Myocyte (in vitro differentiated cells): Measurements from ENCODE around the gene TMEM120B. TPM values are rescaled to one million over a fixed set of nuclear protein-coding genes. Genes with fewer than 3 reads are reported as not detected.
A peak's percentile ranks its signal among the peaks of the same experiment; 100 is the strongest.
"Not testable (repeated sequence)": the region's sequence is repeated elsewhere in the genome, so short reads cannot be mapped to it uniquely, and the experiment has no call there.

Source experiments
- DNase-seq: peaks from one replicate; pipeline ENCODE4 v3.0.0-alpha.2; 2012; ENCODE audit warnings: low read depth
- total RNA-seq: library from RNA; depleted of rRNA; stranded (reverse); fragments of >200 nt; gene quantifications from 2 replicates; pipeline ENCODE4 v1.2.3, GENCODE V29; 2014

Gene TMEM120B
- total RNA-seq, 1 donor from 2014 or later, result 25.2 TPM

DNA sequence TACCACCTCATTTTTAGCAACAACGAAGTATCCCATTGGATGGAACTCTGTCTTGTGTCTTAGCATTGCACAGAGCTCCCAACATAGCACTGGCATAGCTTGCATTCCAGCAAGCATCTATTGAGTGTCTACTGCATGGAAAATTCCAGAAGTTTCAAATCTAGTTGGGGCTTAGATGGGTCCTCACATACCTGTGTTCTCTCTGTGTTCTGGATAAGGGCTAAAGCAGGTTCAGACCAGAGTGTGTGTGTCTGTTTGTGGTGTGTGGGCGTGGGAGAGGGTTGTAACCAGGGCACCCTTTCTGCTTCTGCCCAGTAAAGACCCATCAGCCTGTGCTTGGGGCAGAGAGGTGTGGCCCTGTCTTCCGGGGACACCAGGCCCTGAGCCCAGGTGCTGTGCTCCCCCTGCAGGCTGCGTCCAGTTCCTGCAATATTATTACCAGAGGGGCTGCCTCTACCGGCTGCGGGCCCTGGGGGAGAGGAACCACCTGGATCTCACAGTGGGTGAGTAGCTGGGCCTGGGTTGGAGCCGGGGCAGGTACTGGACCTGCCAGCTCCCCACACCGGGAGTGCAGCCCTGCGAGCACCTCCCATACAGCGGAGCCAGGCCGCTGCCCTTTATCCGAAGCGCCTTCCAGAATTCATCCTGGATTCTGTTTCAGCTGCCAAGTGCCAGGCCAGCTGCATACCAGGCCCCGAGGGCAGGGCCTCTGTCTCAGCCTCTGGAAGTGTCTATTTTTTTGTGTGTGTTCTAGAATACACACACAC, 60.6 kb downstream of the TMEM120B start:
- DNase-seq, result peak; percentile 62

DNA sequence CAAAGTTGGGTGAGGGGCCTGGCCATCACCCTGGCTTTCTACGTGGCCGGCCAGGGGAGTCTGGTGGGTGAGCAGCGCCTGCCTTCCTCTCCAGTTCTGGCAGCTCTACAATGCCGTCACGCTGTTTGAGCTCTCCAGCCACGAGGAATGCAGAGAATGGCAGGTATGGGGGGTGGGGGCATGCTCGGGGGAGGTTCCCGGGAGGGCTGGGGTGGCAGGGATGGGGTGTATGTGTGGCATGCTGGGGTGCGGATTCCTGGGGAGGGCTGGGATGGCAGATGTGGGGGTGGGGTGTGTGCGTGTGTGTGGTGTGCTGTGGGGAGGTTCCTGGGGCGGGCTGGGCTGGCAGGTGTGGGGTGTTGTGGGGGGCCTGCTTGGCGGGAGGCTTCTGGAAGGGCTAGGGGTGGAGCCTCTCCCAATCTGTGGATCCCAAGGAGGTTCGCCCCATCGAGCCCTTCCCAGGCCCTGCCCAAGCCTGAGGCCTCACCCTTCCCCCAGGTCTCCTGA, 62.5 kb downstream of the TMEM120B start:
- no peak for DNase-seq

DNA sequence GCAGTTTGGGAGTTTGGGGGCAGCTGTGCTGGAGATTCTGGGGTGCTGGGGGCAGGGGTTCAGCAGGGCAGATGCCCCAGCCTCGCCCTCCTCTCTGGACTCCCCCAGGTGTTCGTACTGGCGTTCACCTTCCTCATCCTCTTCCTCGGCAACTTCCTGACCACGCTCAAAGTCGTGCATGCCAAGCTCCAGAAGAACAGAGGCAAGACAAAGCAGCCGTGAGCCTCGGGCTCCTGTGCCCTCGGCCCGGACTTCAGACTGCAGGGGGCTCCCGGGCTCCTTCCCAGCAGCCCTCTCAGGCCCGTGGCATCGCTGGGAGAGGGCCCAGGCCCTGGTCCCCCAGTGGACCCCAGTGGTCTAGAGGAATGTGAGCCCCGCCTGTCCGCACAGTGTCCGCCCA, 62.9 kb downstream of the TMEM120B start:
- DNase-seq, result no peak

DNA sequence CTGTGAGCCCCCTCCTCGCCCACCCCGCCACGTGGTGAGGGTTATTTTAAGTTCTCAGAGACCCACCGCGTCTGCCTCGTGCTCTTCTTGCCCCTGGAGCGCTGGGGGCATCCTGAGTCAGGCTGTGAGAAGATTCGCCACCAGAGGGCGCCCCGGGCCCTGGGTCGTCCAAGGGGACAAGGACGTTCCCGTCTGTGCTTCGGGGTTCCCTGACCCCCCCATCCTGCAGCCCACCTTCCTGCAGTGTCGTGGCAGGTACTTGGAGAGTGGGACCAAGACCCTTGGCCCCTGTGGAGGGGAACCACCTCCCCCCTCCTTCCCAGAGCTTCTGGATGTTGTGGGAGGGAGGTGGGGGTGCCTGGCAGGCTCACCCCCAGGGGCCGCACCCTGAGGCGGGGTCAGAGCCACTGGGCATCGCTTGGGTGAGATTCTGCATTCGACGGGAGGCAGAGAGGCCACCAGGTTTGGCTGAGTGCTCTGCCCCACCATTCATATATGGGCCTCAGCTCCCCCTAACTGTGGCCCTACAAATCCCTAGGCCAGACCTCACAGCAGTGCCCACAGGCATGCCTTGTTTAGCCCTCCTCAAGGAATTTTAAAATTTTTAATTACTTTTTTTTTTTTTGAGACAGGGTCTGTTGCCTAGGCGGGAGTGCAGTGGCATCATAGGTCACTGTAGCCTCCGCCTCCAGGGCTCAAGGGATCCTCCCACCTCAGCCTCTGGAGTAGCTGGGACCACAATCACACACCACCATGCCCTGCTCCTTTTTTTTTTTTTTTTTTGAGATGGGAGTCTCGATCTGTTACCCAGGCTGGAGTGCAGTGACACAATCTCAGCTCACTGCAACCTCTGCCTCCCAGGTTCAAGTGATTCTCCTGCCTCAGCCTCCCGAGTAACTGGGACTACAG, 63.9 kb downstream of the TMEM120B start:
- DNase-seq, result peak; percentile 64

DNA sequence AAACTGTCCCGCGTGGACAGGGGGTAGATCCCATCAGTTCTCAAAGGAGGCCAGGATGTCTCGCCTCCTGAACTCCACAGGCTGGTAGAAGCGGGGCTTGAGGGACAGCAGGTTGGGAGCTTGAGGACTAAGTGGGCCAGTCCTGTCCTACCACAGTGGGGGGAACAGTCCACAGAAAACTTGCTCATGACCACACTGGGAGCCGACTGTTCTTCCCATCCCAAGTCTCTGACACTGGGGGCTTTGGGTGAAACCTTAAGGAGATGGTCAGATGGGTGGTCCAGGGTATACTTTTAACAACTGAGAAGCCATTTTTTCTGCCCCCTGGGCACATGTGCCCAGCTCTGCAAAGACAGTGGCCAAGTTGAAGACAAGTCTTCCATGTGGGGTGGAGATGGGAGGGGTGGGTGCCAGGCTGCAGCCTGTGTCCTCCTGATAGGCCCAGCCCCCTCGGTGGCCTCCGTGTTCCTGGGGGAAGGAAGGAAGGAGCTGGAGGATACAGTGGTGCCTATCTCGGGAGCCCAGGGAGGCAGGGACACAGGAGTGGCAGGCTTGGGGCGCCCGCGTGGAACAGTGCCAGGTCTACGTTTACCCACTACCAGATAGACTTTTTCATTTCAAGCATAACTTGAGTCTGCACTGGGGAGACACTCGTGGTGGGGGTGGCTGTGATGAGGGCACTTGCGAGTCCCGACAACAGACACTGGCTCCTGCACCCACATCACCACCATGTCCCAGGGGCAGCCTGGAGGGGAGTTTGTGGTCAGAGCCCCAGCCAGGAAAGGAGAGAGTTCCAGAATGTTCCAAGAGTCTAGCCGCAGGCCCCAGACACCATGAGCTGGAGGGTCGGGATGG, 66.2 kb downstream of the TMEM120B start:
- no peak for DNase-seq

DNA sequence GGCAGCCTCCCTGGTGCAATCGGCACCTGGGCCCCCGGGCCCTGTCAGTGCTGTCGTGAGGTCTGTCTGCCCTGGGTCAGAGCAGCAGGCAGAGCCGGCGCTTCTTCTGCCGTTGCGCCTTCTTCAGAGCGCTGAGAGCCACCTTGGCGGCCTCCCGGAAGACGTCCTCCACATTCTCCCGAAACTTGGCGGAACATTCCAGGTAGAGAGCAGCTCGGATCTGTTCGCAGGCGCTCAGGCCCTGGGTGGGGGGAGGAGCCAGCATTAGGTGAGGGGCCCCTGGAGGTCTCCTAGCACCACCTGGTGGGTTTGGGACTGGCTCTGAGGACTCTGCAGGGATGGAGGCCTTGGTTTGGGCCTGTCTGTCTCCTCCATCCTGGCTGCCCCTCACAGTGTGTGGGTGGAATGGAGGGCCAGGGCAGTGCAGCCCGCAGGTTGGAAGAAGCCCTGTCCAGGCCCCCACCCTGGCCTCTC, 66.9 kb downstream of the TMEM120B start:
- DNase-seq, result no peak

DNA sequence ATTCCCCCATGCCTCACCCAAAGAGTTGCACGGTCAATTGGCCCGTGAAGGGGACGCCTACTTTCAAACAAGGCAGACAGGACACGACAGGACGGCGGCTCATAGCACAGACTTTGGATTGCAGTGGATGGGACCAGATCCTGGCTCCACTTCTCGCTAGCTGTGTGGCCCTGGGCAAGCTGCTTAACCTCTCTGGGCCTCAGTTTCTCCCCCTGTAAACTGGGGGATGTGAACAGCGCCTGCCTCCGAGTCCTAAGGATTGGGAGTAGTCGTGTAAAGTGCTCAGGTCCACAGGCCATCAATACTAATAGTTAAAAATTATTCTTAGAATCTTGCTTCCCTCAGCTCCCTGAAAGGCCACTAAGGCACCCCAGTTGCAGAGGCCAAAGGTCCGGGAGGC, 67.9 kb downstream of the TMEM120B start:
- no peak for DNase-seq

DNA sequence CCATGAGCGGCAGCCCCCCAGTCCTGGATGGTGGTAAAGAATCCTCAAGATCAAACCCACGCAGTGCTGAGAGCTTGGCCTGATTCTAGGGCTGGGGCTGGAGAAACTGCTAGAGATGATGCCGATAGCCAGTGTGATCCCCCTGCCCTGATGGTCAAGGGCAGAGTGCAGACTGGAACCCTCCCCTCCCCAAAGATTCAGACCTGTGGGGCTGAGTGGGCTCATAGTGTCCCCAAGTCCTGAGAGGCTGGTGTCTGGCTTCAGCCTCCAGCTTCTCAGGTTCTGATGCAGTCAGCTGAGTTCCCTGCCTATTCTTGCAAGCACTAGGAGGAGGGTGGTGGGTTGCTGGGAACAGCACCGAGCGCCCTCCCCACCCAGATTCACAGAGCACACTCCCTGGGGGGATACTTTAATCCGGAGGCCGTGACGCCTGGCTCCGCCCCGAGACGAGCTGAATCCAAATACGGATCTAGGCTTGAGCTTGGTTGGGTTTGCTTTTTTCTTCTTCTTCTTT, 69.0 kb downstream of the TMEM120B start:
- no peak for DNase-seq

DNA sequence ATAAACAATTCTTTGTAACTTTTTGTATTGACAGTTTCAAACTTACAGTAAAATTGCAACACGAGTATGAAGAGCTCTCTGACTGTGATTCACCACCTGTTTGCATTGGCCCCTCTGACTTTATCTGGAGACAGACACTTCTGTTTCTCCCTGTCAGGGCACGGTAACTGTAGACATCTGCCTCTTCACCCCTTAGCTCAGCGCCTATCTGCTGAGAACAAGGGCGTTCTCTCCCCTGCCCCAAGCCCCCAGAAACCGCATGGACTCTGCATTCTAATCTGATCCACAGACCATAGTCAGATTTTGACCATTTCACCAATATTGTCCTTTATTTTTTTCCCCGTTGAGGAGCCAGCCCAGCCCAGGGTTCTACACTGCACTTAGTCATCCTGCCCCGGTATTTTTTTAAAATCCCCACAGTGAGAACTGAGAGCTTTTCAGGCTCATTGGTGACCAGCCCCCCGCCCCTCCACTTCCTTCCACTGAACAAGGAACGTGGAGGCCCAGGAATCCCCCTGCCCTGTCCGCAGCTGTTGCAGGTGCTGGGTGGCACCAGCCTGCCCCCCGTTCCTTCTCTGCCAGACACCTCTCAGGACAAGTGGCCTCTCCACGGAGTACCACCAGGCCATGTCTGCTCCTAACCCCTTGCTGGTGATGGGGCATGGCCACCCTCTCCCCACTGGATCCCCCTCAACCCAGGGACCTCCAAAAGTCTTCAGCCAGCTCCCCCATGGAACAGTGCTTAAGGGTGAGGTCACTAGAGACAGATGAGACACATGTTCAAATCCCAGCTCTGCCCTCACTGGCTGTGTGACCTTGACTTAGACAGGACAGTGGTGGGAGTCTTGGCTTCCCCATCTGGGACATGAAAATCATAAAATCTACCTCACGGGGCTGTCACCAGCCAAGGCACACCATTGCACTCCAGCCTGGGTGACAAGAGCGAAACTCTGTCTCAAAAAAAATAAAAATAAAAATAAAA, 69.7 kb downstream of the TMEM120B start:
- peak; percentile 50 for DNase-seq

DNA sequence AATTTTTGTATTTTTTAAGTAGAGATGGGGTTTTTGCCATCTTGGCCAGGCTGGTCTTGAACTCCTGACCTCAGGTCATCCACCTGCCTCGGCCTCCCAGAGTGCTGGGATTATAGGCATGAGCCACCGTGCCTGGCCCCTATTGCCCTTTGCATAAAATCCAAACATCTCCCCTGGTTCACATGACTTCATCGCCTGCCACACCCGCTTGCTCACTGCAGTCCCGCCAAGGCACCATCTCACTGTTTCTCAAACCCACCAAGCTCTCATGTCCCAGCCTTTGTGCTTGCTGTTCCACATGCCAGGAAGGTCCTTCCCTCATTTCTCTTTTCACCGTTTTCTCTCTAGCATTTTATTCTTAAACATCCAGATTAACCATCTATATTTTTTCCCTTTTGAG, 71.2 kb downstream of the TMEM120B start:
- no peak for DNase-seq

DNA sequence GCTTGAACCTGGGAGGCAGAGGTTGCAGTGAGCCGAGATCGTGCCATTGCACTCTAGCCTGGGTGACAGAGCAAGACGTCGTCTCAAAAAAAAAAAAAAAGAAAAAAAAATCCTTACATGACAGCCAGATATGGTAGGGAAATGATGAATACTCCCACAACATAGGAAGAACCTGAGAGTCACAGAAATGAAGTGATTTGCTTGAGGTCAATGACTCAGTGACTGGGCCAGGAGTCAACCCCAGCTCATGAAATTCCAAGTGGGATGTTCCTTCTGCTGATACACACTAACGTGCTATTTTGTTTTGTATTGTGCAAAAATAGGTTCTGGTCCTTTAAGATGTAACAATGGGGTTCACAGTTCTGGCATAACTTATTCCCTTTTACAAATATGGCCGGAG, 71.9 kb downstream of the TMEM120B start:
- peak; percentile 68 for DNase-seq

DNA sequence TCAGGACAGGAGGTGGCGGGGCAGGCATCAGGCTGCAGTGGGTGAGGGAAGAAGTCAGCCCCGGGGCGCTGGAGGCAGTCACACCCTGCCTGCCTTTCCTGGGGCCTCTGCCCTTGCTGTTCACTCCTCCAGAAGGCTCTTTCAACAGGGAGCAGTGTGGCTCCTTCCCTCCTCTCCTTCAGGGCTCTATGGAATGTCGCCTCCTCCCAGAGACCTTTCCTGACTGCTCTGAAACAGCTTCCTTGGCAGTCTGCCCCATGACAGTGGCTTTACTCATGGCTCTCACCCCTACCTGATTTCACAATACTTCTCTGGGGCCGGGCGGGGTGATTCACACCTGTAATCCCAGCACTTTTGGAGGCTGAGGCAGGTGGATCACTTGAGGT, 73.9 kb downstream of the TMEM120B start:
- DNase-seq, result peak; percentile 64

DNA sequence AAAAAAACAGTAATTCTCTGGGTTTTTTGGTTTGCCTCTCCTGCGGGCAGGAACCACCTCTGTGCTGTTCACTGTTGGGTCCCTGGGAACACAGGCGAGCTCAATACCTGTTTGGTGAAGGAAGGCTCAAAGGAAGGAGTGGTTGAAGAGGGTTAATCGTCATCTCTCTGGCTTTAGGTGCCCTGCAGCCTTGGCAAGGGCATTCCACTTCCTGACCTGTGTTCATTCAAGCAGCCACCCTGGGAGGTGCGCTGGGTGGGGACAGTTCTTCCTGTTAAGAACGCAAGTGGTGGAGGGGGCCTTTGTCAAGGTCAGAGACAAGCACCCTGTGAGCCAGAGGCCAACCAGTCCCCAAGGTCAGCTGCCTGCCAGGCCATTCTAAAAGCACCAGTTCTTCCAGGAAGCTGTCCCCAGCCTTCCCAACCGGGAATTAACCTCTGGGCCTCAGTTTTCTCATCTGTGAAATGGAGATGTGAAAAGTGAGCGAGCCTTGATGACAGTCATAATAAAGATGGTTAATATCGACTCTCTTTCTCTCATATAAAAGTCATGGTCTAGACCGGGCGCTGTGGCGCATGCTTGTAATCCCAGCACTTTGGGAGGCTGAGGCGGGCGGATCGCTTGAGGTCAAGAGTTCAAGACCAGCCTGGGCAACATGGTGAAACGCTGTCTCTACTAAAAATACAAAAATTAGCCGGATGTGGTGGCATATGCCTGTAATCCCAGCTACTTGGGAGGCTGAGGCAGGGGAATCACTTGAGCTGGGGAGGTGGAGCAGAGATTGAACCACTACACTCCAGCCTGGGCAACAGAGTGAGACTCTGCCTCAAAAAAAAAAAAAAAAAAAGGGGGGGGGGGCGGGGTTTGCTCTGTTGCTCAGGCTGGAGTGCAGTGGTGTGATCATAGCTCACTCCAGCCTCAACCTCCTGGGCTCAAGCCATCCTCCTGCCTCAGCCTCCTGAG, 74.8 kb downstream of the TMEM120B start:
- DNase-seq, result no peak

DNA sequence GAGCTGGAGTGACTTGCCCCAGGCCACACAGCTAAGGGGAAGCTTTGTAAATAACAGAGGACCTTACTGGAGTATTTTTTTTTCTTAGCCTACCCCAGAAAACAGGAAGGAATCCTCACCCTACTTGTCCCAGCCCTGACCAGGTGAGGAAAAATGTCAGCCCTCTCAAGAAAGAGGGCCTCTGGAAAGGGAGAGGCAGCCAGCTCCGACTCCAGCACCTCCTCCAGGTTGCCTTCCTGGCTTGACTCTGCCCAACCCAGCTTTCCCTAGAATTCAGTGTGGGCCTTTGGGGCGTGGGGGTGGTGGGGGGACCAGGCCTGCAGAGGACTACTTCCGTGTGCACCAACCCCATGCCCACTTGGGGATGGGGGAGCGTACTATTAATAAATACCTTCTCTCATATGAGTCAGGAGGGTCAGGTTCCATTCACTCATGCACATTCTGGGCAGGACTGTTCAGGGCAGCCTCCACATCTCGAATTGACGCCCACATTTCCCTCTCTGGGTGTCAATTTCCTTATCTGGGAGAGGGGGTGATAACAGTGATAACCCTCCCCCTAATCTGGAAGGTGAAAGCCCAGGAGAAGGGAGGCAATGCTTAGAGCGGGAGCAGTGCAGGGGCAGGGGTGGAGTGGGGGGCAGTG, 75.7 kb downstream of the TMEM120B start:
- DNase-seq, result no peak

DNA sequence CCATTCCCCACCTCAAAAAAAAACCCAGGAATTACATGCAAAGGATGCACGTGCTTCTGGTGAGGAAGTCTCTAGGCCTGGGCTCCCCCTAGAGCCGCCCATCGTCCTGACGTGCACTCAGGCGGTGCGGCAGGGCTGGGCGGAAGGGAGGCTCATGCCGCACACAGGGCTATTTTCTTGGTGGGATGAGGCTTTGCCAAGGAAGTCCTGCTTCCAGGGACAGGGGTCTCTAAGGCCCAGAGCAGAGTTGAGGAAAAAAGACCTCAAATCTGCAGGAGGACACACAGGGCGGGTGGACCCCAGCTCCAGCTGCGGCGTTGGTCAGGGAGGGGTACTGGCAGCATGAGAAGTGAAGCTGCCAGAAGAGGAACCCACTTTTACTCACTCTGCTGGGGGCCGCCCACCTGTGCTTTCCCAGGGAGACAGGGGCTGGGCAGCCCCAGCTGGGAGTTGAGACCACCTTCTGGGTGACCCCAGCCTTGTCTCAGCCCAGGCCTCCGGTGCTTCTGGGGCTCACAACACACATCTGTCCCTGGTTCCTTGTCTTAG, 76.8 kb downstream of the TMEM120B start:
- no peak for DNase-seq

DNA sequence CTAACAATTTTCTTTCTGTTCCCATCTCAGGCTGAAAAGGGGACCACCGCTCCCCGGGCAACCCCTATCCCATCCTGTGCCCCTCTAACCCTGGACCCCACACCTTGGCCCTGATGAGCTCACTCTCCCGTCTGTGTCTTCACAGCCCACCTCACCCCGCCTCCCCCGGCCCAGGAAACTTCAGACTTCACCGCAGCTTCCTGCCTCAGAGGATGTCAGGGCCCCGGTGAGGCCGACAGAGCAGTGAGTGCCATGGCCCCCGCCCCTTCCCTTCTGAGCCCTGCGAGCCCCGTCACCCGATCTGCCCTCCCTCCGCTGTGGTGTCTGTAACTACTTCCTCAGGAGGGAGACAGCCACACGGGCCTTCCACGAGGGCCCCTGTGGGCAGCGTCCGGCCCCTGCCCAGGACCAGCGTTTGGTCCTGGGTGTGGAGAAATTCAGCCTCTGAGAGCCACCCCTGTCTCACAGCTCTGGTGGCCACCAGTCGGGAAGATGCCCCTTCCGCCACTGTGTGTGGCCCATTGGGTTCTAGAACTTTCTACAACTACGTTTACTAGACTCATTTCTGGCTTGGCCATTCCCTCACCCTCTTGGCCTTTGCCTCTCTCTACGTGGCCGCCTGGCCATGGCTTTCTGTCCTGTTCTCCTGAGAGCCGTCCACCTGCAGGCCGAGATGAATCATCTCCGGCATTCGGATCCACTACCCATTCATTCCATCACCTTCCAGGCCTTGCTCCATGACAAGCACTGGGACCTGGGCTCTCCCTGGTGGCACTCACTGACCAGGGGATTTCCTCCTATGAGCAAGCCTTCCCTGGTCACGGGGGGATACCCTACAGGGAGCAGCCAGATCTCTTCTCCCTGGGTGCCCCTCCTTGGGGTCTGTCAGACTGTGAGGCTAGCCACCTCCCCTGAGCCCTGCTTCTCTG, 77.5 kb downstream of the TMEM120B start:
- no peak for DNase-seq

DNA sequence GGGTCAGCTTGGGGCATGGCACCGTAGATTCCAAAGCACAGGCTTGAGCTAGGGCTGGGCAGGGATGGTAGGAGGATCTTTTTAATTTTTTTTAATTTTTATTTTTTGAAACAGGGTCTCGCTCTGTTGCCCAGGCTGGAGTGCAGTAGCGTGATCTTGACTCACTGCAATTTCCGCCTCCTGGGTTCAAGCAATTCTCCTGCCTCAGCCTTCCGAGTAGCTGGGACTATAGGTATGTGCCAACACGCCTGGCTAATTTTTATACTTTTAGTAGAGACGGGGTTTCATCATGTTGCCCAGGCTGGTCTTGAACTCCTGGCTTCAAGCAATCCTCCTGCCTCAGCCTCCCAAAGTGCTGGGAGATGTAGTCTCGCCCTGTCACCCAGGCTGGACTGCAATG, 78.2 kb downstream of the TMEM120B start:
- DNase-seq, result not testable (repeated sequence)
